Right renal cortex interstitium (tissue), 3 donors: ENCODE data around the gene RALA. TPM values are rescaled to one million over a fixed set of nuclear protein-coding genes. Genes with fewer than 3 reads are reported as not detected.
"Not testable (repeated sequence)": the region's sequence is repeated elsewhere in the genome, so short reads cannot be mapped to it uniquely, and the experiment has no call there.

ENCODE experiments used
- DNase-seq, 3 donors: peaks; one replicate each; pipeline ENCODE4 v3.0.0-alpha.2; 2013; ENCODE audit warnings: low read depth in 3 of 3, low spot score in 2 of 3
- polyA plus RNA-seq, 3 donors: library from polyadenylated mRNA; unstranded; fragments of 120-200 nt; gene quantifications; one replicate each; pipeline ENCODE4 v1.2.1, GENCODE V29; 2013; ENCODE audit not compliant: insufficient read length in 3 of 3

RALA gene
- polyA plus RNA-seq, 3 donors, result 75.3 to 85.1 (median 75.9) TPM

DNA sequence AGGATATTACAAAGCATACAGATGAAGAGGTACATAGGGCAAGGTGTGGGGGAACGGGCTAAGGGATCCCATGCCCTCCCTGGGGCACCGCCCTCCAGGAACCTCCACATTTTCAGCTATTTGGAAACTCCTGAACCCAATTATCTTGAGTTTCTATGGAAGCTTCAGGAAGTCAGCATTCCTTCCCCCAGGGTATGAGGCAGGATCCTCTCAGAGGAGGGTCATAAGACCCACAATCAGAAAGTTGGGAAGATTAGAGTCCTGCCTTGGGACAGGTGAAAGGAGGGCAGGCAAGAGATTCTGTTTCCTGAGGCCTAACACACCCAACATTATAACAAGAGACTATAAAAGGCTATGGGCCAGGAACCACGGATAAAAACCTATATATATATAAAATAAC, 98.0 kb downstream of the RALA start:
- DNase-seq, result no peak

DNA sequence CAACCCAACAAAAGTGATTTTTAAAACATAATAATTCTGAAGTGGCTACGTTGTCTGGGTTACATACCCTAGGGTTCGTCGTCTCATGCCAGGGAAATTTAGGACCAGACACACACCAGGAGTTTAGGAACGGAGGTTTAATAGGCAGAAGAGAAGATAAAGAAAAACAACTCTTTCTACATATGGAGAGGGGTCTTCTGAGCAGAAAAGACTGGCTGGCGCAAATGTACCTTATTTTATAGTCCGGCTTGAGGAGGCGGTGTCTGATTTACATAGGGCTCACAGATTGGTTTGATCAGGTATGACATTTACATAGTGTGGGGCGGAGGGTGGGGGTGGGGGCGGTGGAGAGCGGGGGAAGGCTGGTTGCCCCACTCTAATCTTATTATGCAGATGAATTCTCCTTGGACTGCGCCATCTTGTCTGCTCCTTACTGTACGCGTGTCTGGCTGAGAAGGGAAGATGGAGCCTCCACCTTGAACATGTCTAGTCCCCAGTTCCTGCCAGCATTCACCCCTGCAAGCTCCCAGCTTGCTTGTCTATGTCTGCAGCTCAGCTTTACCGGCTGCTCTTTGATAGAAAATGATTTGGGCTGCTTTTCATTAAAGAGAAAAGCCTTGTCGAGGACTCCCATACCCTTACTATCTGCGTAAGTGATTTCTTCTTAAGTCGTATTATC, 98.7 kb downstream of the RALA start:
- no peak for DNase-seq

DNA sequence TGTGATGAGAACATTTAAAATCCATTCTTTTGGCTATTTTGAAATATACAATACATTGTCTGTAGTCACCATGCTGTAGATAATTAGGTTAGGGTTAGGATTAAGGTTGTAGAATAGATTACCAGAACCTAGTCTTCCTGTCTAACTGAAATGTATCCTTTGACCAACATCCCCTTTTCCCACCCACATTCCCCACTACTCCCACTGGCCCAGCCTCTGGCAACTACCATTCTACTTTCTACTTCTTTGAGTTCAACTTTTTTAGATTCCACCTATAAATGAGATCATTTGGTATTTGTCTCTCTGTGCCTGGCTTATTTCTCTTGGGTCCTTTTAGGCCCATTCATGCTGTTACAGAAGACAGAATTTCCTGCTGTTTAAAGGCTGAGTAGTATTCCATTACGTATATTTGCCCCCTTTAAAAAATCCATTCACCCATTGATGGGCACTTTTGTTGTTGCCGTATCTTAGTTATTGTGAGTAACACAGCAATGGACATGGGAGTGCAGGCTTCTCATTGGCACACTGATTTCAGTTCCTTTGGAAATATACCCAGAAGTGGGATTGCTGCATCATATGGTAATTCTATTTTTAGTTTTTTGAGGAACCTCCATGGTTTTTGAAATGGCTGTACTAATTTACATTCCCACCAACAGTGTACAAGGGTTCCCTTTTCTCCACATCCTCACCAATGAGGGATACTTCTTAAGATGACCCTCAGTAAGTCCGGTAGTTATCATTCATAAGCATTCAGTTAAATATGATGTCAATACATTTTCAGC, 104.0 kb downstream of the RALA start:
- DNase-seq, result no peak

DNA sequence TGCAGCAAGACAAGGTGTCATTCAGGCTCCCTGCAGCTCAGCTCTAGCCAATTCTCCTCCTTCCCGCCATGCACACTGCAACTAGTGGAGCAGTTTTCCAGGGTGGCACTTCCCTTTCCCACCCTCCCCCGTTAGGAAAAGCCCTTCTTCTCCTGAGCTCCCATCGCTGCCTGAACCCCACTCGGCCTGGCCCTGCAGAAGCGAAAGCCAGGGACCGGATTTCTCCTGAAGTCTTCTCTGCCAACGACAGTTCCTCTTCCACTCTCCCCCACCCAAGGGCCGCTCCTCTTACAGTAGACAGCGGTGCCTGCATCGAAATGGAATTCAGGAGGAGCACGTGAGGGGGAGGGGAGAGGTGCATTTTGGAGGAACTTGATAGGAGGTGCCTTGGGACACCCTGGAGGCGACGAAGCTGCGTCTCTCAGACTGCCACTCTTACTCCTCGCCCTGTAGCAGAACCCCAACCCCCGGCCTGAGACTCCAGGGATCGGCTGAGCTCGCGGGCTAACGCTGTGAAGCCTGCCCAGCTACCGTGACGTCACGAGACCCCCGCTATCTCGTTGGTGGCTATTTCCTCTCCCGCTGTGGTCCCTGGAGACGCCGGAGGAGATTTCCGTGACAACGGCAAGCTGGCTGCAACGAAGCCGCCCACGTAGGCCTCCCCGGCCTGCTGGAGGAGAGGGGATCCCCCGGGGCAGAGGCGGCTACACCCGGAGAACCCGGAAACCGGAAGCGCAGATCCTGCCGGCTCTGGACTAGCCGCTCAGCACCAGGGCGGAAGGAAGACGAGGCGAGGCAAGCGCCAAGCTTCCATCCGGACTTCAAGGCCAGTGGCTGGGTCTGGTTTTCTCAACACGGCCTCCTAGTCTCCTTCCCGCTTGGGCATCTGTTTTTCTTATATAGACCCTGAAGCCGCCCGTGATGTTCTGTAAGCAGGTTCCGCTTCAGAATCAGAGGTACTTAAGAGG, 109.7 kb downstream of the RALA start:
- peak; percentile 89 to 94 (median 93) for DNase-seq

GRCh38 chr7:39733881-39734632, 110.7 kb downstream of the RALA start:
- no peak for DNase-seq

DNA sequence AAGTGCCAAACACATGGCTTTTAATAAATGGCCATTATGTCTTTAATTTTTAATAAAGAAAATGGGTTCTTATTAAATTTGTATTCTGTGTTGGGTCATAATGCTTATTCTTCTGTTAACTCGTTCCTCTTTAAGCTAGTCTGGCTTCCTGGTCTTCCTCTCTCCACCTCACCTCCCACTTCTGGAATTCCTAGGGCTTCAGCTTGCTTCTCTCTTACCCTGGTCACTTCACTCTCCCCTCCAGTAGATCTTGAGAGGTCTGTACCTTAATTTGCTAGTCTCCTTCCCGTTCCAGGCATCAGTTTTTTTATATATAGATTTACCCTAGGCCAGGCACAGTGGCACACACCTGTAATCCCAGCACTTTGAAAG, 111.2 kb downstream of the RALA start:
- no peak for DNase-seq

DNA sequence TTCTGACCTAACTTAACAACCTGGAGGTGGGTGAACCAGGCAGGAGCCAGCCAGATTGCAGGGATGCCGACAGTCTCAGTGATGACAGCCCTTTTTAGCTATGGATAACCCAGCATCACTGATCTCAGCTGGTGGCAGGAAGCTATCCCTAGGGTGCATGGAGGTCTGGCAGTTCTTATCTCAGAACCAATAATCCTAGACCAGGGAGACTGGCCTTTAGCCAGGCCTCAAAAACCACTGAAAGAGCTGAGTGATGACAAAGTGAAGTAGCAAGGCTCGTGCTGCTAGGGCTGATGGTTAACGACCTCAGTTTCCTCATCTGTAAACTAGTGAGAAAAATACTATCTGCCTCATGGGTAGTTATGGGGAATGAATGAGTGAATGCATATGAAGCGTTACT, 112.5 kb downstream of the RALA start:
- DNase-seq, result no peak

GRCh38 chr7:39741942-39742623, 118.7 kb downstream of the RALA start:
- DNase-seq, result no peak

DNA sequence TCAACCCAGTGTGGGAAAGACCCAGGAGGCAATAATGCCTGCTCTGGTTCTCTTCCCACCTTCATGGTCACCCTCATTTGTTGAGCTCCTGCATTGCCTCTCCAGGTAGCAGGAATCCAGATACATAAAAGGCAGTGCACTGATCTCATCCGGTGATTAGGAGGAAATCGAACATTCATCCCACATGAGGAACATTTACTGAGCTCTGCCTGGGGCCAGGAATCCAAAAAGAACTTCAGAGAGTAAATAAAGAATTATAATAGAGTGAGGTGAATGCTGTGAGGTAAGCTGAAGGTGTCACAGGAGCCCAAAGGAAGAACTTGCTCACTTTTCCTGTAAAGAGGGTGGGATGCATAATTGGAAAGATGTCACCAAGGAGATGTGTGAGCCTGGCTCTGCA, 121.2 kb downstream of the RALA start:
- DNase-seq, result no peak

GRCh38 chr7:39745320-39745719, 121.9 kb downstream of the RALA start:
- DNase-seq, result no peak

DNA sequence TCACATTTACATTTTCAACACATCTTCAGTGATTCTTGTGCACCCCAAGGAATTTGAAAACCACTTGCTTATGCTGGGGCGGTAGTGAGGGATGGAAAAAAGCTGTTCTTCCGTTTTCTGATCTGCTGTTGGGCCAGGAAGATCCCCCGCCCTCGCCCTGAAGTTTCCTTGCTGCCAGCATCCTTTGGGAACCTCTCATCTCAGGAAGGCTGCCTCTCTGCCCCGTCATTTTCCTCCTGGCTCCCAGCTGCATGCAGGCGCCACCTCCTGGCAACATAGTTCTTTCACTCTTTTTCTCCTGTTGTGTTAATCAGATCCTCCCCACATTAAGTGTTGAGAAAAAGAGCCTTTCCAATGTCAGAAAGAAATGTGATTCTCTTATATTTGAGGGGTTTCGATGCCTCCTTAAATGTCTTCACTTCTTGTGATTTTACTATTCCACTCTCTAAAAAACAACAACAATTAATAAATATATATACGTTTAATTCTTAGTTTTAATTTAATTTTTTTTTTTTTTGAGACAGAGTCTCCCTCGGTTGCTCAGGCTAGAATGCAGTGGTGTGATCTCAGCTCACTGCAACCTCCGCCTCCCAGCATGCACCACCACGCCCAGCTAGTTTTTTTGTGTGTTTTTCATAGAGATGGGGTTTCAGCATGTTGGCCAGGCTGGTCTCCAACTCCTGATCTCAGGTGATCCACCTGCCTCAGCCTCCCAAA, 122.9 kb downstream of the RALA start:
- DNase-seq, result peak in 2 of 3 donors; percentile 53 to 67

- DNase-seq, result no peak
Observed at GRCh38 chr7:39749177-39749576, 125.8 kb downstream of the RALA start.

GRCh38 chr7:39749717-39750116, 126.3 kb downstream of the RALA start:
- no peak for DNase-seq

DNA sequence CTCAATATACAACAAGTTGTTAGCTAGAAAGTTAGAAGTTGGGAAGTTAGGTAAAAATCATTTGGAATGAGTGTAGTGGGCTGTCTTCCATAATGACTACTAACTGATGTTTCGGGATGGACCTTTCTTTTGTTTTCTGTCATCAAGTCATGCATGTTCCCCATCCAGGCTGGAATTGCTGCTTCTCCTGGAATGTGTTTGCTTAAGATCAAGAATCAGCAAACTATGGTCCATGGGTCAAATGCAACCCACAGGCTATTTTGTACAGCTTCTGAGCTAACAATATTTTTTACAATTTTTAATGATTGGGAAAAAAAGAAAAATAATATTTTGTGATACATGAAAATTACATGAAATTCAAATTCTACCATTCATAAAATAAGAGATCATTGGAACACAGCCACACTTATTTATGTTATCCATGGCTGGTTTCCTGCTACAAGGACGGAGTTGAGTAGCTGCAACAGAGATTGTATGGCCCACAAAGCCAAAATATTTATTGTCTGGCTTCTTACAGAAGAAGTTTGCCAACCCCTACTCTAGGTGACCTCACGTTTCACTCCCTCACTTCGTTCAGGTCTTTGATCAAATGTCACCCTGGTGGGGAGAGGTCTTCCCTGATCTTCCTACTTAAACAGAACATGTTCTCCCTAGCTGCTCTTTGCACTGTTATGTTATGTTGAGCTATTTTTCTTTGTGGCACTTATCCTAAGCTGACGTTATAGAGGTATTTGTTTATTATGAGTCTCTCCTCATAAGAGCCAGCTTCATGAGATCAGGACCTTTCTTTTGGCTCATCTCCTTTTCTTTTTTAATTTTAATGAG, 127.1 kb downstream of the RALA start:
- DNase-seq, result no peak

GRCh38 chr7:39753237-39753636, 129.9 kb downstream of the RALA start:
- not testable (repeated sequence) for DNase-seq

GRCh38 chr7:39753823-39754325, 130.5 kb downstream of the RALA start:
- DNase-seq, result no peak

DNA sequence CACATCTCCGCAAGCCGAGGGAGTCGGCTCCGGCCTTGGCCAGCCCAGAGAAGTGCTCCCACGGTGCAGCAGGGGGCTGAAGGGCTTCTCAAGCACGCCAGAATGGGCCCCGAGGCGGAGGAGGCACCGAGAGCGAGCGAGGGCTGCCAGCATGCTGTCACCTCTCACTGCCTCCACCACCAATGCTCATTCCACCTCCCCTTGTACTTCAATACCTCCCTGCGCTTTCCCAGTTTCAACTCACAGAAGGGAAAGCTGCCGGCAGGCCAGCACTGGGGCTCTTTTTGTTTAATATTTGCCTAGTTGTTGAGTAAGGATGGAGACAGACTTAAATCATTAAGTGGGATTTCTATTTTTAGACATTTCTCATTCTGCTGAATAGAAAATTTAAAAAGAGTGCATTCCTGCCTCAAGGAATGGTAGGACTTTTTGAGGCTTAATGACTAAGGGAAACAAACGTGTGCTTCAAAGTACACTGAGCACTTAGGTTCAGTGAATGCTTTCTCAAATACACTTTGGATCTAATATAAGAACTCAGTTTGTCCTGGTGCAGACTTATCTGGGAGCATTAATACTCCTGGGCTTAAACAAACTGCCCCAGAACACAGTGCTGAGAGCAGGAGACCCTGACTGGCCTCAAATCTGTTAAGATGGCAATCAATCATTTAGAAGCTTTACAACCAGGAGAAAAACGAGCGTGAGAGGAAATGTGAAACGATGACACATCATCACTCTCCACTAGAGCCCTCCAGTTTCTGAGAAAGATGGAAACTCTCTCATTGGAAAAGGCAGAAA, 131.2 kb downstream of the RALA start:
- peak in 1 of 3 donors; percentile 18 for DNase-seq
